ENCODE results near the gene C1orf116. TPM values are rescaled to one million over a fixed set of nuclear protein-coding genes. Genes with fewer than 3 reads are reported as not detected.

Gene C1orf116
- total RNA-seq, 2 donors from 2014 or later: 0.14 to 1.3 TPM

DNA sequence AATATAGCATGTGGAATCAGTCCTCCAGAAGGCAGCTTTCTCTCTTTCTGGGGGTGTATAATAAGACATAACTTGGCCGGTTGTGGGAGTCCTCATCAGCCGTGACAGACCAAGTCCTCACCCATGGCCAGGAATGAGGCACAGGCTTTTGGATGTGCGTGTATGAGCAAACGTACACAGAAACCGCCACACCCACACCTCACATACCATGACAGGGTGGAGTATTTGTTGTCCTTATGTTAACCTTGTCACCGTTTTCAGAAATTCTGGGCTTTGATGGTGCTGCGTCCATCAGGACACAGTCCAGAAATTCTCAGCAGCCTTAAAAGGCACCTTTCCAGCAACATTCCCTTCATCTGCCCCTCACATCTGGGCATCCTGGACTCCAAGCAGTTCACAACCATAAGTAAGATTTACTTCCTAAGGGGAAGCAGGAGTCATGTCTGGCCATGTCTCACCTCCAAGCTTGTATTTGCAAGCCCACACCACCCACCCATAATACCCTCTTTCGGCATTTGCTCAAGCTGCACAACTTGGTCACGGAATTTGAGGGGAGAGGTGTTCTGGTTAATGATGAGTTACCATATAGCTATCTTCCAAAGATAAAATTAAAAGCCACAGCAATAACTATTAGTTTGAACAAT lies 12.4 kb downstream of the C1orf116 start:
- Histone ChIP-seq H3K4me1 (ENCODE audit: control insufficient read depth in 1 of 2, low read depth in 2 of 2) (peaks cover 5 to 23% of the 10 kb centered on the region in 2 donors), H3K27me3 (replicated peaks; ENCODE audit: insufficient read depth) (no peaks in the 10 kb centered on the region), H3K27ac (no peak overlapping the region), H3K4me3 (no peak overlapping the region), H3K9me3 (no peaks in the 10 kb centered on the region), H3K36me3 (no peaks in the 10 kb centered on the region)
- ATAC-seq (ENCODE audit: insufficient number of reproducible peaks, low FRiP score, low read depth) (no peak), DNase-seq (ENCODE audit: low spot score) (no peak)
- TF ChIP-seq, protein P1, sequence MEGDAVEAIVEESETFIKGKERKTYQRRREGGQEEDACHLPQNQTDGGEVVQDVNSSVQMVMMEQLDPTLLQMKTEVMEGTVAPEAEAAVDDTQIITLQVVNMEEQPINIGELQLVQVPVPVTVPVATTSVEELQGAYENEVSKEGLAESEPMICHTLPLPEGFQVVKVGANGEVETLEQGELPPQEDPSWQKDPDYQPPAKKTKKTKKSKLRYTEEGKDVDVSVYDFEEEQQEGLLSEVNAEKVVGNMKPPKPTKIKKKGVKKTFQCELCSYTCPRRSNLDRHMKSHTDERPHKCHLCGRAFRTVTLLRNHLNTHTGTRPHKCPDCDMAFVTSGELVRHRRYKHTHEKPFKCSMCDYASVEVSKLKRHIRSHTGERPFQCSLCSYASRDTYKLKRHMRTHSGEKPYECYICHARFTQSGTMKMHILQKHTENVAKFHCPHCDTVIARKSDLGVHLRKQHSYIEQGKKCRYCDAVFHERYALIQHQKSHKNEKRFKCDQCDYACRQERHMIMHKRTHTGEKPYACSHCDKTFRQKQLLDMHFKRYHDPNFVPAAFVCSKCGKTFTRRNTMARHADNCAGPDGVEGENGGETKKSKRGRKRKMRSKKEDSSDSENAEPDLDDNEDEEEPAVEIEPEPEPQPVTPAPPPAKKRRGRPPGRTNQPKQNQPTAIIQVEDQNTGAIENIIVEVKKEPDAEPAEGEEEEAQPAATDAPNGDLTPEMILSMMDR (IDR thresholded peaks at IDR 0.05): no peak

DNA sequence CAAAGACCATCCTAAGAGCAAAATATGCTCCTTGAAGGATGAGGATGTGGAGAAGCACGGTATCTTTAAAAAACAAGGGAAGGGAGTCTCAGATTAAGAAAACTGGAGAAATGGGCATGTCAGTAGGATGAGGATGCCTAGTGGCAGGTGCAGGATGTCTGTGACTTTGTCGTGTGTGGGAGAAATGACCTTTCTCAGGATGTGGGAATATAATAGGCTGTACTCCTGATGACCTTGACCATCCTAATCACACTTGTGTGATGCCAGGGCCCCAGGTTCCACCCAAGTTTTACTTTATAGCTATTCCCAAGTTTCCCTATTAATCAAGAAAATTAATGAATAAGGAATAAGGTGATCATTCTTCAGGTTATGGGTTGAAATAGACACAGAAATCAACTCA lies 12.9 kb downstream of the C1orf116 start:
- Histone ChIP-seq H3K27ac (no peak overlapping the region), H3K9me3 (no peaks in the 10 kb centered on the region), H3K36me3 (no peaks in the 10 kb centered on the region), H3K4me3 (no peak overlapping the region), H3K4me1 (ENCODE audit: control insufficient read depth in 1 of 2, low read depth in 2 of 2) (peaks cover 3 to 19% of the 10 kb centered on the region in 2 donors), H3K27me3 (replicated peaks; ENCODE audit: insufficient read depth) (no peaks in the 10 kb centered on the region)
- DNase-seq (ENCODE audit: low spot score) (no peak), ATAC-seq (ENCODE audit: insufficient number of reproducible peaks, low FRiP score, low read depth) (no peak)
- TF ChIP-seq, protein P1 (IDR thresholded peaks at IDR 0.05): no peak

DNA sequence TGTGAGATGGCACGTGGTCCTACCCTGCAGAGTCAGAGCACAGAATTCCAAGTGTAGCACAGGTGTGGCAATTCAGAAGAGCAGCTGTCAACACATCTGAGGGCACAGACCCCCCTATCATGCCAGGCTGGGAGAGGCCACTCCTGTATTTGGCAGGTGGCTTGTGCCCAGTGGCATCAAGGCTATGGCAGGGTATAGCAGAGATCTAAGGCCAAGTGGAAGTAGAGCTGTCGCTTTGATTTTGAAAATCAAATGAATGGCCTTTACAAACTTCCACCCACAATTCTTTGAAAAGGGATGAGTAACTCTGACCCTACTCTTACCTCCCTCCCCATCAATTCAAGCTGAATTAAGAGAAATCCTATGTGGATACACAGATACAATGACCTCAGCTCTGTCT lies 13.4 kb downstream of the C1orf116 start:
- no peak overlapping the region for H3K27ac ChIP-seq
- ATAC-seq (ENCODE audit: insufficient number of reproducible peaks, low FRiP score, low read depth): no peak
- H3K4me1 ChIP-seq (ENCODE audit: control insufficient read depth in 1 of 2, low read depth in 2 of 2): peaks cover 0 to 14% of the 10 kb centered on the region in 2 donors
- DNase-seq (ENCODE audit: low spot score): no peak
- no peaks in the 10 kb centered on the region for H3K27me3 ChIP-seq (replicated peaks; ENCODE audit: insufficient read depth)
- H3K4me3 ChIP-seq: no peak overlapping the region
- H3K9me3 ChIP-seq: no peaks in the 10 kb centered on the region
- H3K36me3 ChIP-seq: no peaks in the 10 kb centered on the region
- TF ChIP-seq, protein P1 (IDR thresholded peaks at IDR 0.05): no peak

DNA sequence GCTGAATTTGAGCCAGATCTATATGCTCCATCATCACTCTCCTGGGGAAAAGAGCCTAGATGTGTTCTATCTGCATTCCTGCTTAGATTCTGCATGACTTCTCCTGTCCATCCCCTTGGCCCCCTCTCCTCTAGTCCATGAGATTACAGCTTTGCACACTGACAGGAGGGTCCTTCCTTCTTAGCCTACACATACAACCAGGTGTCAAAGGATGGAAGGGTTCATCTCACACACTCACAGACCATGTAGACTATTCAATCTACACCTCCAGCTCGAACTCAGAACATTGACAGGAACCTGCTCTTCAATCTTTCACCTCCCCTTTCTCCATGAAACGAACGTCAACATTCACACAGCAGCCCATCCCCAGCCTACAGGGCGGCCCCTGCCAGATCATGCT lies 13.8 kb downstream of the C1orf116 start:
- H3K4me1 ChIP-seq (ENCODE audit: control insufficient read depth in 1 of 2, low read depth in 2 of 2): peaks cover 0 to 10% of the 10 kb centered on the region in 2 donors
- H3K36me3 ChIP-seq: no peaks in the 10 kb centered on the region
- TF ChIP-seq, protein P1 (IDR thresholded peaks at IDR 0.05): no peak
- ATAC-seq (ENCODE audit: insufficient number of reproducible peaks, low FRiP score, low read depth) (no peak), DNase-seq (ENCODE audit: low spot score) (no peak)
- no peaks in the 10 kb centered on the region for H3K27me3 ChIP-seq (replicated peaks; ENCODE audit: insufficient read depth)
- H3K27ac ChIP-seq: no peak overlapping the region
- no peaks in the 10 kb centered on the region for H3K9me3 ChIP-seq
- H3K4me3 ChIP-seq: no peak overlapping the region

DNA sequence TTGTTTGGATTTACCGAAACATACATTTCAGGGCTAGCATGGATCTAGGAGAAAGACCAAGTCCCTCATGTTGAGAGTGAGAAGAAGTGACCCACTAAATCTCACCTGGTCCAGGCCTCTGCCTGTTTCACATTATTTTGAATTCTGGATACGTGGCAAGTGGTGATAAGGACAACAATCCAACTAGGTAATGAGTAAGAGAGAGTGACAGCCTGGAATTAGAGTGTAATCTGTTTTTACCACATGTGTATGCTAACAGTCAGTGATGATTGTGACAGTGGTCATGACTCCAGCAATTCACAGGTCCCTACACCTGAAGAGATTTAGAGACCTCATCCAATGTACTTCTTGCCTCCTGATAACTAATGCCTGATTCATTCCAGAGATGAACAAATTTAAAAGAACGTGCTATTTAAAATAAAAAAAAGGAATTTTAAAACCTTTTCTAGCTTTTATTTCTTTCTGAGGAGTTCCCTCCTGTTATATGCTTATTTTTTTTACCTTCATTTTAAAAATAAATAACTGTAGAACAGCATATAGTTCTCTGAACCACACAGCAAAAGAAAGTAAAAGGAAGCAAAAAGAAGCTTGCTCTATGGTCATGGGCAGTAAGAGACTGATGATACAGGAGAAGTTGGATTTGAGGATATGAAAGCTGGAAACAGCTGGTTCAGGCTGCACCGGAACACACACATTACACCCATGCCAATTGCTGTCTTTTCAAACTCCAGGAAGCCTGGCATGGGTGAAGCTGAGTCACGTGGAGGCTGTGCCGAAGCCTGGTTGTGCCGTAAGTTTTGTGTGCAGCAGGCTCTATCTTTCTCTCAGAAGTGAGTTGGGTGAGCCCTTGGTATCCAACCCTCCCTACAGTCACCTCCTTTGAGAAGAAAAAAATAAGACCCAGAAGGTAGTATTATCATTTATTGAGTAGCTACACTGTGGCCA lies 14.7 kb downstream of the C1orf116 start:
- H3K36me3 ChIP-seq: no peaks in the 10 kb centered on the region
- H3K27me3 ChIP-seq (replicated peaks; ENCODE audit: insufficient read depth): no peaks in the 10 kb centered on the region
- H3K9me3 ChIP-seq: no peaks in the 10 kb centered on the region
- no peak overlapping the region for H3K27ac ChIP-seq
- no peak for ATAC-seq (ENCODE audit: insufficient number of reproducible peaks, low FRiP score, low read depth)
- no peak overlapping the region for H3K4me3 ChIP-seq
- peaks cover 0 to 10% of the 10 kb centered on the region in 2 donors for H3K4me1 ChIP-seq (ENCODE audit: control insufficient read depth in 1 of 2, low read depth in 2 of 2)
- TF ChIP-seq, protein P1 (IDR thresholded peaks at IDR 0.05): no peak
- no peak for DNase-seq (ENCODE audit: low spot score)
